OCI-LY1 (cell line): Measurements from ENCODE around the gene PDGFRB.

Source experiments
- CTCF ChIP-seq: fragments of 200-600 bp; sonication (generic), shearing (Covaris generic); IDR thresholded peaks from 2 replicates; pipeline ENCODE4 v1.5.1; 2017; ENCODE audit warnings: mild to moderate bottlenecking, antibody characterized with exemption, low read length, moderate library complexity, mixed read lengths
- EZH2 ChIP-seq: fragments of 200-600 bp; sonication (generic), shearing (Covaris generic); IDR thresholded peaks from 2 replicates; pipeline ENCODE4 v1.8.0; 2017; ENCODE audit warnings: borderline replicate concordance, mixed run types, mild to moderate bottlenecking, antibody characterized with exemption, low read length, moderate library complexity, mixed read lengths

GRCh38 chr5:150202501-150202900 lies 46.9 kb upstream of the PDGFRB start:
- no peak for TF ChIP-seq CTCF
- TF ChIP-seq EZH2 = no peak
